ENCODE results near the gene ANKRD30B.
"Not testable (repeated sequence)": the region's sequence is repeated elsewhere in the genome, so short reads cannot be mapped to it uniquely, and the experiment has no call there.

Gene ANKRD30B, protein sequence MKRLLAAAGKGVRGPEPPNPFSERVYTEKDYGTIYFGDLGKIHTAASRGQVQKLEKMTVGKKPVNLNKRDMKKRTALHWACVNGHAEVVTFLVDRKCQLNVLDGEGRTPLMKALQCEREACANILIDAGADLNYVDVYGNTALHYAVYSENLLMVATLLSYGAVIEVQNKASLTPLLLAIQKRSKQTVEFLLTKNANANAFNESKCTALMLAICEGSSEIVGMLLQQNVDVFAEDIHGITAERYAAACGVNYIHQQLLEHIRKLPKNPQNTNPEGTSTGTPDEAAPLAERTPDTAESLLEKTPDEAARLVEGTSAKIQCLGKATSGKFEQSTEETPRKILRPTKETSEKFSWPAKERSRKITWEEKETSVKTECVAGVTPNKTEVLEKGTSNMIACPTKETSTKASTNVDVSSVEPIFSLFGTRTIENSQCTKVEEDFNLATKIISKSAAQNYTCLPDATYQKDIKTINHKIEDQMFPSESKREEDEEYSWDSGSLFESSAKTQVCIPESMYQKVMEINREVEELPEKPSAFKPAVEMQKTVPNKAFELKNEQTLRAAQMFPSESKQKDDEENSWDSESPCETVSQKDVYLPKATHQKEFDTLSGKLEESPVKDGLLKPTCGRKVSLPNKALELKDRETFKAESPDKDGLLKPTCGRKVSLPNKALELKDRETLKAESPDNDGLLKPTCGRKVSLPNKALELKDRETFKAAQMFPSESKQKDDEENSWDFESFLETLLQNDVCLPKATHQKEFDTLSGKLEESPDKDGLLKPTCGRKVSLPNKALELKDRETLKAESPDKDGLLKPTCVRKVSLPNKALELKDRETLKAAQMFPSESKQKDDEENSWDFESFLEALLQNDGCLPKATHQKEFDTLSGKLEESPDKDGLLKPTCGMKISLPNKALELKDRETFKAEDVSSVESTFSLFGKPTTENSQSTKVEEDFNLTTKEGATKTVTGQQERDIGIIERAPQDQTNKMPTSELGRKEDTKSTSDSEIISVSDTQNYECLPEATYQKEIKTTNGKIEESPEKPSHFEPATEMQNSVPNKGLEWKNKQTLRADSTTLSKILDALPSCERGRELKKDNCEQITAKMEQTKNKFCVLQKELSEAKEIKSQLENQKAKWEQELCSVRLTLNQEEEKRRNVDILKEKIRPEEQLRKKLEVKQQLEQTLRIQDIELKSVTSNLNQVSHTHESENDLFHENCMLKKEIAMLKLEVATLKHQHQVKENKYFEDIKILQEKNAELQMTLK (N-terminal part only)

DNA sequence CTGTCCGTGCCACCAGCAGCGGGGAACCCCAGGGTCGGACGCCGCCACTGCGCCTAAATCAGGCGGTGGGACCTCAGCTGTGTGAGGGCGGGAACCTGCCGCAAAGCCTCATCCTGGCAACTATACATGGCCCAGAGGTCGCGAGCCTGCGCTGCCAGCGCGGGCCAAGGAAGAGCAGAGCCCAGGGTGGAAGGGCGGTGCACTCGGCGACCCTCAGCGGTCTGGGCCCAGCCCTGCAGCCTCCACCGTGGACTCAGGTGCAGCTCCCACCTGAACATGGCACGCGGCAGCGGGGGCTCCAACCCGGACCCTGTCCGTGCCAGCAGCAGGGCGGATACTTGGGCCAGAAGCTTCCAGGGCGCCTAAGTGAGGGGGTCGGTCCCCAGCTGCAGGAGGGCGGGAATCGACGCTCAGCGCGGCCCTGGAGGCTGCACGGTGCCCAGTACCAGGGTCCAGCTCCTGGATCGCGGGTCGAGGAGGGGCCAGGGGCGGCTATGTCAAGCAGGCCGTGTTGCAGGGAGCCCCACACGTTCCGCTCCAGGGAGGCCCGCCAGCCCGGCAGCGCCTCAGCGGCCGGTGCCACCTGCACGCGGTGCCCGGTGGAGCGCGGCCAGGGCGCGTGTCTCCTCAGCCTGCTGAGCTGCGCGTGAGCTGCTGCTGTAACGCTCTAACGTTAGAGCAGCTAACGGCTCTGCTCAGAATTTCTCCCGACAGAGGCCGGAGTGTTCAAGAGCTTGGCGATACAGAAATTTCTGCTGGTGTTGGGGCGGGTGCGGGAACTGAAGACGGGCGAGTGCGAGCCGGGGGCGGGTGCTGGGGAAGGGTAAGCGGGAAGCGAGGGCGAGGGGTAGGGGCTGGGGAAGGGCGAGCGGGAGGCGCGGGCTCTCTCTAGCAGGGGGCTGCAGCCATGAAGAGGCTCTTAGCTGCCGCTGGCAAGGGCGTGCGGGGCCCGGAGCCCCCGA lies at the start of gene ANKRD30B:
Gene ANKRD30B, plus strand, starts transcription at position 660 of the 962 bp plus-strand sequence. Its CDS starts 248 bp downstream, at position 908.
- no peak for DNase-seq (ENCODE audit: low read depth in 2 of 2)

DNA sequence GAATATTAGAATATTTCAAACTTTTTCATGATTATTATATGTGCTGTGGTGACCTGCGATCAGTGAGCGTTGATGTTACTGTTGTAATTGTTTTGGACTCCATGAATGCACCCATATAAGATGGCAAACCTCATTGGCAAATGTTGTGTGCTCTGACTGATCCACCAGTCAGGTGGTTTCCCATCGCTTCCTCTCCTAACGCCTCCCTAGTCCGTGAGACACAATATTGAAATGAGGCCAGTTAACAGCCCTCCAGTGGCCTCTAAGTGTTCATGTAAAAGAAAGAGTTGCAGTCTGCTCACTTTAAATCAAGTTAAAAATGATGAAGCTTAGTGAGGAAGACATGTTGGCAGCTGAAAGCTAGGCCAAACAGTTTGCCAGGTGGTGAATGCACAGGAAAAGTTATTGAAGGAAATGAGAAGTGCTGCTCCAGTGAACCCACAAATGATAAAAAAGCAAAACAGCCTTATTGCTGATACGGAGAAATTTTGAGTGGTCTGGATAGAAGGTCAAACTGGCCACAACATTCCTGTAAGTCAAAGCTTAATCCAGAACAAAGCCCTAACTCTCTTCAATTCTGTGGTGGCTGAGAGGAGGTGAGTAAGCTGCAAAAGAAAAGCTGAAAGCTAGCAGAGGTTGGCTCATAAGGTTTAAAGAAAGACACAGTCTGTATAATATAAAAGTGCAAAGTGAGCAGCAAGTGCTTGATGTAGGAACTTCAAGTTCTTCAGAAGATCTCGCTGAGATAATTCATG lies 46.5 kb upstream of the ANKRD30B start:
- DNase-seq (ENCODE audit: low read depth in 2 of 2) = not testable (repeated sequence)

DNA sequence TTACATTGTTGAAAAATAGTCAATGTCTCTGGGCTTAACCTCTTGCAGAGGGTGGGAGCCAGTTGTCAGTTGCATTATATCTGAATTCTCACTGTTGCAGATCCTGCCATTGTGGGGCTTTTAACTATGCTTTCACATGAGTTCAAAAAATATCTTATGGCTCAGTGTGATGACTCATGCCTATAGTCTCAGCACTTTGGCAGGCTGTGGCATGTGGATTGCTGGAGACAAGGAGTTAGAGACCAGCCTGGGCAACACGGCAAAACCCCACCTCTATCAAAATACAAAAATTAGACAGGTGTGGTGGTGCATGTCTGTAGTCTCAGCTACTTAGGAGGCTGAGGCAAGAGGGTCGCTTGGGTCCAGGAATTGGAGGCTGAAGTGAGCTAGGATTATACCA lies 38.2 kb upstream of the ANKRD30B start:
- not testable (repeated sequence) for DNase-seq (ENCODE audit: low read depth in 2 of 2)

DNA sequence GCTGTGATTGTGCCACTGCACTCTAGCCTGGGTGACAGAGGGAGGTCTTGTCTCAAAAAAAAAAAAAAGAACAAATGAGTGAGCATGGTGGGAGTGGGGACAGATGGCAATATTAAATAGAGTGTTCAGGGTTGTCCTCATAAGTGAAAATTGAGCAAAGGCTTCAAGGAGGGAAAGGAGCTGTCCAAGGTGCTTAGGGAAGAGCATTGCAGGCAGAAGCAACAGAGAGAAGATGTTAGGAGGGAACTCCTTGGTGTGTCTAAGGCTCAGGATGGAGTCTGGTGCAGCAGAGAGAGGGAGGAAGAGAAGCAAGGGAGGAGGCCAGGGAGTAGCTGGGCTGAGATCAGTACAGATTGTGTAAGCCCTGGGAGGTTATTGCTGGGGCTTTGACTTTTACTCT lies 26.4 kb upstream of the ANKRD30B start:
- DNase-seq (ENCODE audit: low read depth in 2 of 2) = not testable (repeated sequence)

DNA sequence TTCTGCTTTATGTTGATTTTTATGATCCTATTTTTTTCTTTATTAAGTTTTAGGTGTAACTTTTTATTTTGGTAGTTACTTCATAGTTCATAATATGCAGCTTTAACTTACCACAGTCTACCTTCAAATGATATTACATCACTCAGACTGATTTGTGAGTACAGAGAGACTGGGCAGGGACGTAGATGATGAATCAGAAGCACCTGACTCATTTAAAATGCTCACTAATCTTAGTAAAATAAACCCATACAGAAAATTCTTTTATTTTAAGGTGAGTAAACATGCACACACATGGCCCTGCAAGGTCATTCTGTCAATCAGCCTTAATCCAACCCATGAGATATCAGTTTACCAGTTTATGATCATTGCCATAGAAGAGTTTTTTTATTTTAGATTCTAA lies 8.9 kb upstream of the ANKRD30B start:
- DNase-seq (ENCODE audit: low read depth in 2 of 2) = not testable (repeated sequence)

DNA sequence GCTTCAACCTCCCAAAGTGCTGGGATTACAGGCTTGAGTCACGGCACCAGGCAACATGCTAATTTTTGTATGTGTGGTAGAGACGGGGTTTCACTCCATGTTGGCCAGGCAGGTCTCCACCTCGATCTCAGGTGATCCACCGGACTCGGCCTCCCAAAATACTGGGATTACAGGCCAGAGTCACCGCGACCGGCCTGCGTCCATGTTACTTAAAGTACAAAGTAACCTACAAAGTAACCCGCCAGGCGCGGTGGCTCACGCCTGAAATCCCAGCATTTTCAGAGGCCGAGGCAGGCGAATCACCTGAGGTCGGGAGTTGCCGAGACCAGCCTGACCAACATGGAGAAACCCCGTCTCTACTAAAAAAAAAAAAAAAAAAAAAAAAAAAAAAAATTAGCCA lies 1.1 kb upstream of the ANKRD30B start:
- no peak for DNase-seq (ENCODE audit: low read depth in 2 of 2)

DNA sequence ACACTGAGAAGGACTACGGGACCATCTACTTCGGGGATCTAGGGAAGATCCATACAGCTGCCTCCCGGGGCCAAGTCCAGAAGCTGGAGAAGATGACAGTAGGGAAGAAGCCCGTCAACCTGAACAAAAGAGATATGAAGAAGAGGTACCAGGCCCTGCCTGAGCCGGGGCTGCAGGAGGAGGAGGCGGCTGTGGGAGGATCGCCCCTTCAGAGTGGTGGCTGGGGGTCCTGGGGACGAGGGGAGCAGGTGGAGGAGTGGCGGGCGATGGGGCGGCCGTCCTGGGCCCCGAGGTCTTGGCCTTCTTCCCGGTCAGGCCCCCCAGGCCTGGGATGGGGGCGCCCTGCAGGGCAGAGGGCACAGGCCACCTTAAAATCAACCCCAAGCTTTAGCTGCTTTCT lies 524 bp downstream of the ANKRD30B start:
- DNase-seq (ENCODE audit: low read depth in 2 of 2) = no peak

DNA sequence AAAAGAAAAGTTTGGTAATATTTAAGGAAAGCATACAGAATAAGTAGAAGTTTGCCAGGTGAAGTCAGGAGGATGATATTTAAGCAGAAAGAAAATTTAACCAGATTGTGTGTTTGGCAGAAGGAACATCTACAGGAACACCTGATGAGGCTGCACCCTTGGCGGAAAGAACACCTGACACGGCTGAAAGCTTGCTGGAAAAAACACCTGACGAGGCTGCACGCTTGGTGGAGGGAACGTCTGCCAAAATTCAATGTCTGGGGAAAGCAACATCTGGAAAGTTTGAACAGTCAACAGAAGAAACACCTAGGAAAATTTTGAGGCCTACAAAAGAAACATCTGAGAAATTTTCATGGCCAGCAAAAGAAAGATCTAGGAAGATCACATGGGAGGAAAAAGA lies 15.6 kb downstream of the ANKRD30B start:
- DNase-seq (ENCODE audit: low read depth in 2 of 2) = not testable (repeated sequence)

DNA sequence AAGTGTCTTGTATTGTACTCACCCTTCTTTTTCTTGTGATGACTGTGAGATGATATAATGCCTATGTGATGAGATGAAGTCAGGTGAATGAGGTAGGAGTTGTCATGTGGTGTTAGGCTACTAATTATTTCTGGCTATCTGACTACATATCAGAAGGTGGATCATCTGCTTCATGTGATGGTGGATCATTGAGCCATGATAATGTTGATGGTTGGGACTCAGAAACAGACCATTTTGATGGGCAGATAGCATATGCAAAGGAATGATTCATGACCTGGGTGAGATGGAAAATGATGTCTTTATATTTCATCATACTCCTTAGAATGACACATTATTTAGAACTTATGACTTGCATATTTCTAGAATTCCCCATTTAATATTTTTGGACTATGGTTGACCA lies 19.5 kb downstream of the ANKRD30B start:
- no peak for DNase-seq (ENCODE audit: low read depth in 2 of 2)

DNA sequence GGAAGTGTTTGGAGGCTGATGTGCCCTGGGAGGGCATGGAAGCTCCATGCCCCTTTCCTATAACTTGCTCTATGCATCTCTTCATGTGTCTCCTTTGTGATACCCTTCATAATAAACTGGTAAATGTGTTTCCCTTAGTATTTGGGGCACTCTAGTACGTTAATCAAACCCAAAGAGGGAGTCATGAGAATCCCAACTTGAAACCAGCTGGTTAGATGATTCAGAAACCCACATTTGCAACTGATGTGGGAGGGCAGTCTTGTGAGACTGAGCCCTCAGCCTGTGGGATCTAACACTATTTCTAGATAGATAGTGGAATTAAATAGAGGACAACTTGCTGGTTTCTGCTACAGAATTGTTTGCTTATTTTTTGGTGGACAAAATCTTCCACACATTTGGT lies 20.3 kb downstream of the ANKRD30B start:
- DNase-seq (ENCODE audit: low read depth in 2 of 2) = no peak

DNA sequence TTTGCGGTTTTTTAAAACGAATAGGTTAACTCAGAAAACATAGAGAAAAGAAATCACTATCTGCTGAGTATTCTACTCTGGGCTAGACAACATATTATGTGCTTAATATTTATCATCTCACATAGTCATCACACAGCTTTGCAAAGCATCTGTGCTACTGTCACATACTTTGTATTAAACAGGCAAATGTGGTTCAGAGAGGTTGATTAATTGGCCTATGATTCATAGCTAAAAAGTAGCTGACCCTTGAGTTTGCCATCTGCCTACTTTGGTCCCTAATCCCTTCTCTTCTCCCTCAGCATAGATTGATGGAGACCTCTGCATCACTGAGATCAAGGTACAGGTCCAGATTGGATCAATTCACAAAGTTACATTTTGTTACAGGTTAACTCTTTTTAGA lies 21.4 kb downstream of the ANKRD30B start:
- DNase-seq (ENCODE audit: low read depth in 2 of 2) = no peak

DNA sequence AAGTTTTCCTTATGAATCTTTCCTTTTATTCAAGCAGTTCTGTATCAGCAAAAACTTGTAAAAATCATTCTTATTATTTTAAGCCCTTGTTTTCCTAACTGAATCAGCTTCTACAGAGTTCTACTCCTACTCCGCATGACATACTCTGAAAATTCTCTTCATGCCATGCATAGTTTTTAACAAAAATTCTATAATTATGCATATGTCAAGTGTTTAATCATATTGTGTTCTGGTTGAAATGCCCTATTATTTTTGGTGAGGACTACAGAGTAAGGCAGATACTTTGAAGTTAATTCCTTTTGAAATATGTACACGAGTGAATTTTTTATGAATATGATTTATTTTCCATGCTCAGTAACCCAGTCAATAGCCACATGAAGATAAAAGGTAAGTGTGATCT lies 28.8 kb downstream of the ANKRD30B start:
- DNase-seq (ENCODE audit: low read depth in 2 of 2) = no peak

DNA sequence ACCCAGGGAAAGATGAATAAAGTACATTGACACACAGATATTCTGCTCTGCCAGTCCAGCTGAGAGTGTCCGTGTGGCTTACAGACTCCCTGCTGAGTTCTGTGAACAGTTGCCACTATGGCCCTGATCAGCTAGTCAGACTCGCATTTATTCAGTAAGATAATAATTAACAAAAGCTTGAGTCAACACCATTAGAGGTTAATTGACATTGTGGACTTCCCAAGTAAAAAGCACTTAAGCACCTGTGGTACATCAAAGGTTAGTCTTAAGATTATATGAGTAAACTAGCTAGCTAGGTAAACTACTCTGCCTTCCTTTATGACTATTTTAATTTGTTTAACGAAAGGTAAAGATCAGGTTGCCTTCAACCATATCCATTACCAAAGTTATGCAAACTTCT lies 33.7 kb downstream of the ANKRD30B start:
- DNase-seq (ENCODE audit: low read depth in 2 of 2) = no peak

DNA sequence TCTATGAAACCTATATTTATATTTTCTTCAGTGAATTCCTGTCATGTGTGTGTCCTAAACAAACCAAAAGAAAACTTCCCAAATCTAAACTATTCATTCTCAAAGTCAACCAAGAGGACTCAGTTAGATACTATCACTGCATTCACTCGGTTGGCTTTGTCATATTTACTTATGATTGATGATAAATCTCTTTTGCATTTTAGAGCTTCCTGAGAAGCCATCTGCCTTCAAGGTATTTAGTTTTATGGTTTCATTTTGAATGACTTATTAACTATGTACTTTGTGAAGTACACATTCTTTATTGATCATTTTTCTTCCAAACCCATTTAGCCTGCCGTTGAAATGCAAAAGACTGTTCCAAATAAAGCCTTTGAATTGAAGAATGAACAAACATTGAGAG lies 36.2 kb downstream of the ANKRD30B start:
- no peak for DNase-seq (ENCODE audit: low read depth in 2 of 2)

DNA sequence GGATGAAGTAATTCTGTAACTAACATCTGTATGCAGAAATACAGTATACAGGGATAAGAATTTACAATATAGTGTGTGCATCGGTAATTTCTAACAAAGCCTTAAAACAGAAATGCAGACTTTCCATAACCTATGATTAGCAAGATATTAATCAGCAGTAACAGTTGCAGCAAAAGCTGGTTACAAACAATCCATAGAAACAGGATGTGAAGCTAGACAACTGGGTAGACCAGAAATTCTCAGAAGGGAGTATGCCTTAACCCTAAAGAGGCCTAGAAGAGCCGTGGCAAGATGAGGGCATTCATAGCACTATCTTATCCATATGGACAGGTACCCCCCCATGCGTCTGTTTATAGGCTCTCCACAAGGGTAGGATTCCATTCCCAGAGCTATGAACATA lies 48.9 kb downstream of the ANKRD30B start:
- DNase-seq (ENCODE audit: low read depth in 2 of 2) = not testable (repeated sequence)

DNA sequence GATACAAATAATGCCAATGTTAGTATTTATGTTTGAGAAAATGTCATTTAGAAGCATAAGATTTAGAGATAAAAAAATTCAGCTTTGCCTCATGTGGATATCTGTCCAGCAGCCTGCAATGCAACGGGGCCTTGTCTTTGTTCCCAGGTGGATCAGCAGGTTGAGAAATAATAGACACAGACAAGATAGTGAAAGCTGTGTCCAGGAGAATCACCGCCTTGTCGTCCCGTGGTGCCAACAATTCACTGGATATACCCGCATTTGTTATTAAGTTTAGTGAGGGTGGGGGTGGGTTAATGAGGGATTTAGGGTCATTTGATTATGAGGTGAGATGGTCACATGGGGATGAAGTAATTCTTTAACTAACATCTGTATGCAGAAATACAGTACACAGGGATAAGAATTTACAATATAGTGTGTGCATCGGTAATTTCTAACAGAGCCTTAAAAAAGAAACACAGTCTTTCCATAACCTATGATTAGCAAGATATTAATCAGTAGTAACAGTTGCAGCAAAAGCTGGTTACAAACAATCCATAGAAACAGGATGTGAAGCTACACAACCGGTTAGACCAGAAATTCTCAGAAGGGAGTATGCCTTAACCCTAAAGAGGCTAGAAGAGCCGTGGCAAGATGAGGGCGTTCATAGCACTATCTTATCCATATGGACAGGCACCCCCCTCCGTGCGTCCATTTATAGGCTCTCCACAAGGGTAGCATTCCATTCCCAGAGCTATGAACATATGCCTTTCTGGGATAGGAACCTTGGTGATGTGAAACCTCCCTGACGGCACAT lies 50.2 kb downstream of the ANKRD30B start:
- DNase-seq (ENCODE audit: low read depth in 2 of 2) = not testable (repeated sequence)

DNA sequence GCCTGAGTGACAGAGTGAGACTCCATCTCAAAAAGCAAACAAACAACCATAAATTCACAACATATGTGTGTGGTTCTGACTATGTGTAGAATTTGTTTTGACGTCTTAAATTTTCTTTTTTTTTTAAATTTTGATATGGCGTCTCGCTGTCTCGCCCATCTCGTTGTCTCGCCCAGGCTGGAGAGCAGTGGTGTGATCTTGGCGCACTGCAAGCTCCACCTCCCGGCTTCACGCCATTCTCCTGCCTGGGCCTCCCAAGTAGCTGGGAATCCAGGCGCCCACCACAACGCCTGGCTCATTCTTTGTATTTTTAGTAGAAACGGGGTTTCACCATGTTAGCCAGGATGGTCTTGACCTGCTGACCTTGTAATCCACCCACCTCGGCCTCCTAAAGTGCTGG lies 63.1 kb downstream of the ANKRD30B start:
- not testable (repeated sequence) for DNase-seq (ENCODE audit: low read depth in 2 of 2)

DNA sequence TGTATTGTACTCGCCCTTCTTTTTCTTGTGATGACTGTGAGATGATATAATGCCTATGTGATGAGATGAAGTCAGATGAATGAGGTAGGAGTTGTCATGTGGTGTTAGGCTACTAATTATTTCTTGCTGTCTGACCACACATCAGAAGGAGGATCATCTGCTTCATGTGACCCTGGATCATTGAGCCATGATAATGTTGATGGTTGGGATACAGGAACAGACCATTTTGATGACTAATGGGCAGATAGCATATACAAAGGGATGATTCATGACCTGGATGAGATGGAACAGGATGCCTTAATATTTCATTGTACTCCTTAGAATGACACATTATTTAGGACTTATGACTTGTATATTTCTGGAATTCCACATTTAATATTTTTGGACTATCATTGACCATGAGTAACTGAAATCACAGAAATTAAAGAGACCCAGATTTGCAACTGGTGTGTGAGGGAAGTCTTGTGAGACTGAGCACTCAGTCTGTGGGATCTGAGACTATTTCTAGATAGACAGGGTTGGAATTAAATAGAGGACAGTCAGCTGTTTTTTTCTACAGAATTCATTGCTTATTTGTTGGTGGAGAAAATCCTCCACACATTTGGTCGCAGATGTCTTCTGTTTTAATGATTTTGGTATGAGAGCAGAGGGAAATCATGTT lies 79.1 kb downstream of the ANKRD30B start:
- not testable (repeated sequence) for DNase-seq (ENCODE audit: low read depth in 2 of 2)

DNA sequence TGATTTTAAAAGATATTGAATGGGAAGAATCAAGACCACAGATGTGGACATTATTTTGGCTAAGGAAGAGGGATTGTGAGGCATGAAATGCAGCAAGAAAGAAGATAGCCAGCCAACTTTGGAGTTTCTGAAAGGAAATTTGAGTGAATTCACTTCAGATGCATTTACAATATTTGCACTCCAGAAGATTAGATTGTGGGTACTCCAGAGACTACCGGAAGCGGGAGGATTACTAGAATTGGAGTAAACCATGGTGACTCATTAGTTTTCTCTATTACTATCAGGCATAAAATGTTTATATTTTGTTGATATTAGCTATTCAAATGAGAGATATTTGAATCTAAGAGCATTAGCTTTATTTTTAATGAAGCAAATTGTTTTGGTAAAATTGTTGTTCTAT lies 93.6 kb downstream of the ANKRD30B start:
- not testable (repeated sequence) for DNase-seq (ENCODE audit: low read depth in 2 of 2)
